Measurements from ENCODE around the gene NAT14. TPM values are rescaled to one million over a fixed set of nuclear protein-coding genes. Genes with fewer than 3 reads are reported as not detected.
"Not testable (repeated sequence)": the region's sequence is repeated elsewhere in the genome, so short reads cannot be mapped to it uniquely, and the experiment has no call there.

Gene NAT14
- total RNA-seq, 2 donors from 2014 or later: 6.1 to 14.0 TPM

- DNase-seq (ENCODE audit: low spot score): no peak
- Mint-ChIP-seq H3K4me1 (ENCODE audit: low read depth in 2 of 2) (peaks cover 6 to 14% of the 10 kb centered on the region in 2 donors), H3K27me3 (peaks cover 37 to 43% of the 10 kb centered on the region in 2 donors), H3K27ac (no peak overlapping the region), H3K9me3 (no peaks in the 10 kb centered on the region), H3K4me3 (no peak overlapping the region), H3K36me3 (no peaks in the 10 kb centered on the region)
- ATAC-seq: peak; percentile 15 to 34
These were observed 37.4 kb upstream of the NAT14 start for GRCh38 chr19:55447421-55448174.

DNA sequence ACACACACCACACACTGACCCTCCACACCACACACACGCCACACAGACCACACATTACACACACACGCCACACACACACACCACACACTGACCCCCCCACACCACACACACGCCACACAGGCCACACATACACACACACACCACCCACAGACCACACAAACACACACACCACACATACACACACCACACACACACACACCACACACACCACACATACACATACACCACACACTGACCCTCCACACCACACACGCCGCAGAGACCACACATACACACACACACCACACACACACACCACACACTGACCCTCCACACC lies 36.9 kb upstream of the NAT14 start:
- not testable (repeated sequence) for H3K4me3 Mint-ChIP-seq; DNase-seq (ENCODE audit: low spot score); H3K36me3 Mint-ChIP-seq; ATAC-seq; H3K9me3 Mint-ChIP-seq; H3K27ac Mint-ChIP-seq
- Mint-ChIP-seq H3K4me1 (ENCODE audit: low read depth in 2 of 2) (peaks cover 6 to 14% of the 10 kb centered on the region in 2 donors), H3K27me3 (peaks cover 33 to 39% of the 10 kb centered on the region in 2 donors)

DNA sequence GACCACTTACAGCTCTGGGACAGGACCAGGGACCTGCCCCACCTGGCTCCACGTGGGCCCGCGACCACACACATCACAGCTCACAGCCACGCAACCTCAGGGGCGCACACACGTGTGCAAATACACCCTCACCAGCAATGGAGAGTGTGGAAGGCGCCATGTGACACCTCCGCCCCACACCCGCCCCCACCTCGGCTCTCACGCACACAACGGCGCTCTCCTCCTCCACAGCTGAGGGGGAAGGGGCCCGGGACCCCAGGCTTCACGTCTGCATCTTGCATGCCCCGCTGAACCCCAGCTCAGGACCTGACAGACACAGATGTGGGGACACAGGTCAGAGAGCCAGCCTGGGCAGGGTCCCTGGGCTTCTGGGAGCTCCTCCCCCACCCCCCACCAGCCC lies 35.5 kb upstream of the NAT14 start:
- no peak overlapping the region for H3K4me3 Mint-ChIP-seq
- H3K4me1 Mint-ChIP-seq (ENCODE audit: low read depth in 2 of 2): peaks cover 6 to 20% of the 10 kb centered on the region in 2 donors
- peaks cover 23 to 36% of the 10 kb centered on the region in 2 donors for H3K27me3 Mint-ChIP-seq
- ATAC-seq (no peak), DNase-seq (ENCODE audit: low spot score) (no peak)
- H3K36me3 Mint-ChIP-seq: no peaks in the 10 kb centered on the region
- H3K9me3 Mint-ChIP-seq: no peaks in the 10 kb centered on the region
- H3K27ac Mint-ChIP-seq: no peak overlapping the region

- no peak for ATAC-seq
- H3K4me3 Mint-ChIP-seq: peak overlapping the region; percentile 38
- H3K9me3 Mint-ChIP-seq: no peaks in the 10 kb centered on the region
- H3K27me3 Mint-ChIP-seq: peaks cover 16 to 29% of the 10 kb centered on the region in 2 donors
- no peak overlapping the region for H3K27ac Mint-ChIP-seq
- no peak for DNase-seq (ENCODE audit: low spot score)
- H3K4me1 Mint-ChIP-seq (ENCODE audit: low read depth in 2 of 2): peaks cover 6 to 22% of the 10 kb centered on the region in 2 donors
- no peaks in the 10 kb centered on the region for H3K36me3 Mint-ChIP-seq
These were observed 33.6 kb upstream of the NAT14 start for GRCh38 chr19:55451163-55451964.

DNA sequence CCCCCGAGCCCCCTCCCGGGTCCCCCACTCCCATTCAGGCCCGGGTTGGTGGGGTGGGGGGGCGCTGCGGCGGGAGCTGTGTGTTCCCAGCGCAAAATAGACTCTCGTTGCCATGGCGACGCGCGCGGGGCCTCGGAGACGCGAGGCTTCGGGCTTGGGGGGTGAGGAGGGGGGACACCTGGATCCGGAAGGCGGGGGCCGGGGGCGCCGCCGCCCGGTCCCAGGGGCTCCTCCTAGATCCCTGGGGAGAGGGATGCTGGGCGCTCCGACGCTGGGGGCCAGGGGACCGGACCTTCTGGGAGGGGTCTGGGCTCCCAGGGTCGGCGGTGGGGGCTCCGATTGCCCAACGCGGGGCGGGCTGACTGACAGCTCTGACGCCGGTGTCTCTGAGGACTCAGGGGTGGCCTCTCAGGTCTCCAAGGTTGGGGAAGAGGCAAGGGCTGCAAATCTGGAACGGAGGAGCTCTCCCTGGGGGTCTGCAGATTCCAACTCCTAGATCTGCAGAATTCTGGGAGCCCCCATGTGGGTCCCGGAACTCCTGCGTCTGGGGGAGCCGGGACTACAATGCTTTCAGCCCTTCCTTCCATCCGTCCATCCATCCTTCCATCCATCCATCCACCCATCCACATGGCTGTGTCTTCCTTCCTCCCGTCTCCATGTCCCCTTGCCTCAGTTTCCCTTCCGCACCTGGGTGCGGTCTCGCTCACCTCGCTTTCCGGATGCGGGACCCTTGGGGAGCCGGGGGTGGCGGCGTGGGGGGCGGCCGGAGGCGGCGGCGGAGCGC lies 32.8 kb upstream of the NAT14 start:
- H3K27me3 Mint-ChIP-seq: peaks cover 16 to 29% of the 10 kb centered on the region in 2 donors
- H3K27ac Mint-ChIP-seq: no peak overlapping the region
- peaks cover 6 to 22% of the 10 kb centered on the region in 2 donors for H3K4me1 Mint-ChIP-seq (ENCODE audit: low read depth in 2 of 2)
- H3K36me3 Mint-ChIP-seq: no peaks in the 10 kb centered on the region
- H3K9me3 Mint-ChIP-seq: no peaks in the 10 kb centered on the region
- peak overlapping the region; percentile 38 for H3K4me3 Mint-ChIP-seq
- DNase-seq (ENCODE audit: low spot score) (no peak), ATAC-seq (no peak)

DNA sequence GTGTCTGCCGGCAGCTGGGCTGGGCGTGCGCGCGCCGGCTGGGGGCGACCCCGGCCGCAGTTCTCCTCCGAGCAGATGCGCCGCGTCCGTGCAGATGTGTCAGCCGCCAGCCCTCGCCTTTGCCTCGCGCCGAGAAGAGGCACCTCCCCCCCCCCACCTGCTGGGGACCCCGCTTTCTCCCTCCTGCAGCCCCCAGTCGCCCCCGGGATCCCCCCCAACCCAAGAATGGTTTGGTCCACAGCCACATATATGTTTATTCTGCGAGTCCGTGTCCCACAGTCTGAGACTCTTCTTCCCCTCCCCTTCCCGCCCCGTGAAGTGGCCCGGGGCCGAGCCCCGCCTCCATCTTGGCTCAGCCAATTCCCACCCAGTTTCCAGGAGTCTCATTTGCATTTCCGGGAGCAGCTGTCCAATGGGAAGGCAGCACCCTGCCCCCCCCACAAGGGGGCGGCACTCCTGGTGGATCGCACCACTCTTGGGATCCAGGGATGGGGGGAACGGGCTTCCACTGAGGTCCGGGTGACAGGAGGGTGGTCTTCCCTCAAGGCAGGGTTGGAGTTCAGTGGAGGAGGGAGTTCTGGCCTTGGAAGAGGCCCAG lies 32.1 kb upstream of the NAT14 start:
- DNase-seq (ENCODE audit: low spot score) (no peak), ATAC-seq (peak; percentile 61 to 82)
- Mint-ChIP-seq H3K36me3 (no peaks in the 10 kb centered on the region), H3K4me1 (ENCODE audit: low read depth in 2 of 2) (peaks cover 6 to 22% of the 10 kb centered on the region in 2 donors), H3K27ac (no peak overlapping the region), H3K9me3 (no peaks in the 10 kb centered on the region), H3K27me3 (peaks cover 16 to 29% of the 10 kb centered on the region in 2 donors), H3K4me3 (no peak overlapping the region)

GRCh38 chr19:55453511-55454260 lies 31.3 kb upstream of the NAT14 start:
- Mint-ChIP-seq H3K4me3 (no peak overlapping the region), H3K9me3 (no peaks in the 10 kb centered on the region), H3K4me1 (ENCODE audit: low read depth in 2 of 2) (peaks cover 6 to 23% of the 10 kb centered on the region in 2 donors), H3K27me3 (peaks cover 16 to 29% of the 10 kb centered on the region in 2 donors), H3K27ac (no peak overlapping the region), H3K36me3 (no peaks in the 10 kb centered on the region)
- ATAC-seq (no peak), DNase-seq (ENCODE audit: low spot score) (no peak)

DNA sequence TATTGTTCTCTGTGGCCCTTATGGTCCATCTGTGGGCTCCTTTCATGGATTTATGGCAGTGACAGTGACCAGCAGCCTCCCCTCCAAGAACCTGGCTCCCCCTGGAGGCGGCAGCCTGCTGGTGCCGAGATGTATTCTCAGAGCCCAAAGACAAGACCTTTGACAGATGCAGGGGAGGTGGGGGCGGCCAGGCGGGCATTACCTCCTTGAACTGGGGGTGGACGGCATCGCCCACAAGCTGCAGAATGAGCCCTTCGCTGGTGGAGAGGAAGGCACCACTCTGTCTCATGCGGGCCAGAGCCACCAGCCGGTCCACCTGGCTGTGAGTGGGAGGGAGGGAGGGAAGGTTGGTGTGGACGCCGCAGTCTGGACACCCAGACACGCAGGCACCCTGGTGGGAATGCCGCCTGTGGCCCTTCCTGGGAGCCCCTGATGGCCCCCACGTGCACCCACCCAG lies 30.2 kb upstream of the NAT14 start:
- peaks cover 6 to 25% of the 10 kb centered on the region in 2 donors for H3K4me1 Mint-ChIP-seq (ENCODE audit: low read depth in 2 of 2)
- H3K27me3 Mint-ChIP-seq: peaks cover 16 to 29% of the 10 kb centered on the region in 2 donors
- DNase-seq (ENCODE audit: low spot score): no peak
- no peak overlapping the region for H3K4me3 Mint-ChIP-seq
- no peaks in the 10 kb centered on the region for H3K36me3 Mint-ChIP-seq
- ATAC-seq: no peak
- H3K9me3 Mint-ChIP-seq: no peaks in the 10 kb centered on the region
- no peak overlapping the region for H3K27ac Mint-ChIP-seq

DNA sequence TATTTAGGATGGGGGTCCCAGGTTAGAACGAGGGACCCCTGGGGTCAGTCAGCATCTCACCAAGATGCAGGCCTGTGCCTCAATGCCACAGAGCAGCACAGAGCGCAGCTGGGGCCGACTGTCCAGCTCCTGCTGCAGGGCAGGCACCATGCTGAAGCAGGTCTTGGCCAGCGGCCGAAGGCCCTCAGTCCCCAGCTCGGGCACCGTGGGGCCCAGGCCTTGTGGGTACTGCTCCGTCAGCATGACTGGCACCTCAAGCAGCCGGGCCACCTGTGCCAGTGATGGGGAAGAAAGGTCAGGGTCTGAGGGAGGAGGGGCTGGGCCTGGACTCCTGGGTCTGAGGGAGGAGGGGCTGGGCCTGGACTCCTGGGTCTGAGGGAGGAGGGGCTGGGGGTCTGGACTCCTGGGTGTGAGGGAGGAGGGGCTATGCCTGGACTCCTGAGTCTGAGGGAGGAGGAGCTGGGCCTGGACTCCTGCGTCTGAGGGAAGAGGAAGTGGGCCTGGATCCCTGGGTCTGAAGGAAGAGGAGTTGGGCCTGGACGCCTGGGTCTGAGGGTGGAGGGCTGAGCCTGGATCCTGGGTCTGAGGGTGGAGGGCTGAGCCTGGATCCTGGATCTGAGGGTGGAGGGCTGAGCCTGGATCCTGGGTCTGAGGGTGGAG lies 29.3 kb upstream of the NAT14 start:
- H3K4me1 Mint-ChIP-seq (ENCODE audit: low read depth in 2 of 2): peaks cover 11 to 28% of the 10 kb centered on the region in 2 donors
- H3K27ac Mint-ChIP-seq: no peak overlapping the region
- no peak for DNase-seq (ENCODE audit: low spot score)
- H3K36me3 Mint-ChIP-seq: no peaks in the 10 kb centered on the region
- no peak overlapping the region for H3K4me3 Mint-ChIP-seq
- H3K27me3 Mint-ChIP-seq: peaks cover 12 to 22% of the 10 kb centered on the region in 2 donors
- H3K9me3 Mint-ChIP-seq: no peaks in the 10 kb centered on the region
- no peak for ATAC-seq

DNA sequence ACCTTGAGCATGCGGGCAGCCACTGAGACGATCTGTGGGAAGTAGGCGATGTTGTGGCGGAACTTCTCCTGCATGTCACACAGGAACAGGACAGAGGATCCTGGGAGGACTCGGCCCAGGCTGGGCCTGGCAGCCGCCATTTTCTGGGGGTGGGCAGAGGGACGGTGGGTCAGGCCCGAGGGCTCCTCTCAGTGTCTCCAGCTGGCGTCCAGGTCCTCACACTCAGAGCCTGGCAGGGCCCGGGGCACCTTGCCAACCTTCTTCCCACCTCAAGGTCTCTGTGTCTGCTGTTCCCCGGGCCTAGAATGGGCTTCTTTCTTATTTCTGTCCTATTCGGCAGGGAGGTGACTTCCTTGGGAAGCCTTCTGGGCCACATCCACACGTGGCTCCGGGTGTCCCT lies 28.6 kb upstream of the NAT14 start:
- DNase-seq (ENCODE audit: low spot score): no peak
- H3K27me3 Mint-ChIP-seq: peaks cover 10 to 19% of the 10 kb centered on the region in 2 donors
- no peaks in the 10 kb centered on the region for H3K9me3 Mint-ChIP-seq
- no peak overlapping the region for H3K27ac Mint-ChIP-seq
- H3K4me1 Mint-ChIP-seq (ENCODE audit: low read depth in 2 of 2): peaks cover 11 to 29% of the 10 kb centered on the region in 2 donors
- no peak for ATAC-seq
- H3K4me3 Mint-ChIP-seq: no peak overlapping the region
- no peaks in the 10 kb centered on the region for H3K36me3 Mint-ChIP-seq

DNA sequence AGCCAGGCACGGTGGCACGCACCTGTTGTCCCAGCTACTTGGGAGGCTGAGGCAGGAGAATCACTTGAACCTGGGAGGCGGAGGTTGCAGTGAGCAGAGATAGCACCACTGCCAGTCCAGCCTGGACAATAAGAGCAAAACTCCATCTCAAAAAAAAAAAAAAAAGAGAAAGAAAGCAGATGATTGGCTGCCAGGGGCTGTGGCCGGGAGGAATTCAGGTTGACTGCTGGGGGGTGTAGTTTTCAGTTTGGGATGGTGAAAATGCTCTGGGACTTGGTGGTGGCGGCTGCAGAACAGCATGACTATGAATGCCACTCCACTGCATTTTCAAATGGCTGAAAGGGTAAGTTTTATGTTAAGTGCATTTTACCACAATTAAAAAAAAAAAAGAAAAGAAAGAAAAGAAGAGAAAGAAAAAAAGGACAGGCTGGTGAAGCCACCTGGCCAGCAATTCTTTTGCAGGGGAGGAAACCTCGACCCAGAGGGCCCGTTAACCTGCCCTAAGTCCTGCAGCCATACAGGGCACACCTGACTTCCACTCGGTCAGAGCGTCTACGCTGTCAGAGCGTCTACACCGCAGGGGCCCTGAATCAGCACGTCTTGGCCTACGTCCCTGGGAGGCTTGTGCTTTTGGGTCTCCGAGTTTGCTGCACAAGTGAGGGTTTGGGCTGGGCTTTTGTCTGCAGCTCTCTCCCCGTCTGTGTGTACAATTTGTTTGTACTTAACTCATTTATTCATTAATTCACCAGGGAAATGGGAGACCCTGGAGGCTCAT lies 27.1 kb upstream of the NAT14 start:
- H3K36me3 Mint-ChIP-seq: no peaks in the 10 kb centered on the region
- ATAC-seq: no peak
- H3K27ac Mint-ChIP-seq: no peak overlapping the region

DNA sequence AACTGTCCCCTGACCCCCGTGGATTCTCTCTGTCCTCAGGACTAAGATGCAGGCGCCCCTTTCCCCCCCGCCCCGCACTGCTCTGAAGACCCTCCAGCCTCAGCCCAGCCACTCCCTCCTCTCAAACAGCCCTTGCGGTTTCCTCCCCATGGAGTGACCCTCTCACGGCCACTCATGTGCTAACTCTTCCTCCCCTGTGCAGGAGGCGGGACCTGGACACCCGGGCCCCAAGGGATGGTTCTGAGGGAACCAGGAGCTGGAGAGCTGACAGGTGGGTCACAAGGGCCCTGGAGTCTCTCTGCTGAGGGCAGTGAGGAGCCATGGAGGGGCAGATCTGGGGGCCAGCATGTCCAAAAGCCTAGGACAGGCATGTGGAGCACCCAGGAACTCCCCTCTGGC lies 25.4 kb upstream of the NAT14 start:
- no peak overlapping the region for H3K4me3 Mint-ChIP-seq
- no peaks in the 10 kb centered on the region for H3K36me3 Mint-ChIP-seq
- H3K27ac Mint-ChIP-seq: no peak overlapping the region
- H3K9me3 Mint-ChIP-seq: no peaks in the 10 kb centered on the region
- ATAC-seq (no peak), DNase-seq (ENCODE audit: low spot score) (no peak)
- peaks cover 17 to 26% of the 10 kb centered on the region in 2 donors for H3K4me1 Mint-ChIP-seq (ENCODE audit: low read depth in 2 of 2)
- no peaks in the 10 kb centered on the region for H3K27me3 Mint-ChIP-seq

More for the DNA sequence above, 27.1 kb upstream of the NAT14 start:
- H3K4me1 Mint-ChIP-seq (ENCODE audit: low read depth in 2 of 2): peaks cover 17 to 34% of the 10 kb centered on the region in 2 donors
- no peak for DNase-seq (ENCODE audit: low spot score)
- H3K27me3 Mint-ChIP-seq: peaks cover 3 to 12% of the 10 kb centered on the region in 2 donors
- no peak overlapping the region for H3K4me3 Mint-ChIP-seq
- H3K9me3 Mint-ChIP-seq: no peaks in the 10 kb centered on the region
